ENCODE results near the gene COPS7B.
"Not testable (repeated sequence)": the region's sequence is repeated elsewhere in the genome, so short reads cannot be mapped to it uniquely, and the experiment has no call there.

COPS7B gene
- 26.2 to 33.1 (median 30.9) reads per million in 3 experiments for total RNA-seq

GRCh38 chr2:231786177-231786916 lies at the start of gene COPS7B:
Gene COPS7B (plus strand): TSS chr2:231786445. CDS start chr2:231788571, 2,126 bp downstream.
- peak; percentile 70 for DNase-seq

DNA sequence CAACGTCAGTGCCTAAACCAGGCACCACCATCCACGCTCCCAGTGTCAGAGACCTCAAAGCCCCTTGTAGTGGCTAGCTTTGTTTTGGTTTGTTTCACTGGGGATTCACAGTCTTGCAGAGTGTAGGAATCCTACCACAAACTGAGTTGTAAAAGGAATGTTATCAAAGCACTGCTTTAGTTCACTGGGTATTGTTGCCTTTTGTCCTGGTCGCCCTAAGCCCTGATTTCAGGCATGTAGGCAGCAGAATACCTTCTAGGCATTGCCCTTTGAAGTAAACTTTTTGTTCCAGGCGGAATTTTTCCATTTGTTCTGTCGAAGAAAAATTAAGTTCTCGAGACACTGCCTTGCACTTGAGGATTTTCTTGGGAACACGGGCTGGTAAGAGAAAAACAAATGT lies 48.5 kb upstream of the COPS7B start:
- no peak for DNase-seq

DNA sequence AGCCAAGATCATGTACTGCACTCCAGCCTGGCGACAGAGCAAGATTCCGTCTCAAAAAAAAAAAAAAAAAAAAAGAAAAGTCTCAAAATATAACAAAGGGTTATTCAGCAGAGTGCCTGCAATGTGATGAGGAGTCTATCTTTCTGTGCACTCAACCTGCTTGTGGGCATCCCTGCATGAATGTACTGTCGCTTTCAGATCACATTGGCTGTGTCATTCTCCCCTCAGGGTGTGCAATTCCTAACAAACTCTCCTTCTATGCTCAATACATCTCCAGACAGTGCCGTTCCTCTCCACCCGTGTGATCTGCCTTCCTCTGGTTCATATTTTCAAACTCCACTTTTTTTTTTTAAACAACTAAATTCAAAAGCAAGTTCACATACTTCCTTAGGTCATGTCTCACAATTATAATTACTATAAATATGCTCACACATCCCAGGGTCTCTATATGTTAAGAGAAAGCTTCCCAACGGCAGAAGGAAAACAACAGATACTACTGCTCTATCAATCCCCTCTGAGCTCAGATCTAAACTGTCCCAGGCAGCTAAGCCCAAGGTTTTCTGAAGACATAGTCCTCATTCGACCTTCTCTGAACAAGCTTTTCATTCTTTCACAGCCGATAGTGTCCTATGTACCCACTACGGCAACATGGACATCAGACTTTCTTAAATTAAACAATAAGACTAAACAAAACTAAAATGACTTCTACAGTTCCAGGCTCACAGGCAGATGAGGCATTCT lies 42.7 kb upstream of the COPS7B start:
- no peak for DNase-seq

GRCh38 chr2:231745303-231746038 lies 40.8 kb upstream of the COPS7B start:
- no peak for DNase-seq

GRCh38 chr2:231748153-231748896 lies 37.9 kb upstream of the COPS7B start:
- DNase-seq, result not testable (repeated sequence)

- DNase-seq, result not testable (repeated sequence)
Observed at GRCh38 chr2:231749016-231749415, 37.2 kb upstream of the COPS7B start.

DNA sequence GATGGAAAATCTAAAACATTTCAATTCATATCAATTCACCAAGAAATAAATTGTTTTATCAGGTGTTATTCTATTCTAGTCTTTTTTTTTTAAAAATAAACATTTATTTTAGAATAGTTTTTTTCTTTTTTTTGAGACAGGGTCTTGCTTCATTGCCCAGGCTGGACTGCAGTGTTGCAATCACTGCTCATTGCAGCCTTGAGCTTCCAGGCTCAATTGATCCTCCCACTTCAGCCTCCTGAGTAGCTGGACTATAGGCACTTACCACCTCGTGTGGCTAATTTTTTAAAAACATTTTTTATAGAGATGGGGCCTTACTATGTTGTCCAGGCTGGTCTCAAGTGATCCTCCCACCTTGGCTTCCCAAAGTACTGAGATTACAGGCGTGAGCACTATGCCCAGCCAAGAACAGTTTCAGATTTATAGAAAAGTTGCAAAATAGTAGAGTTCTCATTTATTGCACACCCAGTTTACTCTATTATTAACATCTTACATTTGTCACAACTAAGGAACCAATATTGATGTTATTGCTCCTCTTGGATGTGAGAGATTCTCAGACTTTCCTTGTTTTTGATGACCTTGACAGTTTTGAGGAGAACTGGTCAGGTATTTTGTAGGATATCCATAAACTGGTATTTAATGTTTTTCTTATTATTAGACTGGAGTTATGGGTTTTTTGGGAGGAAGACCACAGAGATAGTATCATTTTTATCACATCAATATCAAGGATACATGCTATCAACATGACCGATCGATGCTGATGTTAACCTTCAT lies 35.0 kb upstream of the COPS7B start:
- no peak for DNase-seq

DNA sequence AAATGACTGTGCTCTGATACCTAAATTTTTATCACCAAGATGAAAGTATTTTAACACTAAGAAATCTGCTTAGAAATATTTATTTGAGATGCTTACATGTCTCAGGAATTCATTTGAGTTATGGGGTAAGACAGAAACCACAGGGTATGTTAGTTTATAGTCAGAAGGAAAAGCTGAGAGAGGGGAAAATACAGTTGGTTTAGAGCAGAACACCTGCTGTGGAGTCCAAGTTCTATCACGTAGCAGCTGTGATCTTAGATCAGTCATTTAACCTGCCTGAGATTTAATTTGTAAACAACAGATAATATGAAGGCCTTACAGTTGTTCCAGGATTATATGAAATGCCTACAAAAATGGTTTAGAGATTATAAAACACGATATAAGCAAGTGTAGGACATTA lies 34.2 kb upstream of the COPS7B start:
- DNase-seq, result no peak

DNA sequence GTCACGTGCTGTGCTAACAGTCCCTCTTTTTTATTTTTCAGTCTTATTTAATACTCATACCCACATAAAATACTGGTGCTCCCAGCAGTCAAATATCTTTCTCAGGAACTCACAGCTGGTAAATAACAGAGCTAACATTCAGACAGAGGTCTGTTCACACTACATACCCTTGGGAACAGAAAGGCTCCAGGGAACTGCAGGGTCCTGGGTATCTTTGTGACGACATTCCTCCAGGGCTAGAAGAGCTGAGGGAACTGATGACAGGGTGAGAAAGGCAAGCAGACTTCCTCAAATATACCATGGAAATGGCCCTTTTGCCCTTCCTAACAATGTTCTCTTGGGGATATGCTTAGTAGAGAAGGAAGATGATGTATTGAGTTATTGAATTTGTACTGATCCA lies 24.5 kb upstream of the COPS7B start:
- no peak for DNase-seq

GRCh38 chr2:231764124-231764523 lies 22.1 kb upstream of the COPS7B start:
- no peak for DNase-seq

- DNase-seq, result no peak
Observed at GRCh38 chr2:231764760-231765159, 21.5 kb upstream of the COPS7B start.

GRCh38 chr2:231765496-231765929 lies 20.7 kb upstream of the COPS7B start:
- DNase-seq, result no peak

- DNase-seq, result no peak
Observed at GRCh38 chr2:231769170-231770136, 16.8 kb upstream of the COPS7B start.

DNA sequence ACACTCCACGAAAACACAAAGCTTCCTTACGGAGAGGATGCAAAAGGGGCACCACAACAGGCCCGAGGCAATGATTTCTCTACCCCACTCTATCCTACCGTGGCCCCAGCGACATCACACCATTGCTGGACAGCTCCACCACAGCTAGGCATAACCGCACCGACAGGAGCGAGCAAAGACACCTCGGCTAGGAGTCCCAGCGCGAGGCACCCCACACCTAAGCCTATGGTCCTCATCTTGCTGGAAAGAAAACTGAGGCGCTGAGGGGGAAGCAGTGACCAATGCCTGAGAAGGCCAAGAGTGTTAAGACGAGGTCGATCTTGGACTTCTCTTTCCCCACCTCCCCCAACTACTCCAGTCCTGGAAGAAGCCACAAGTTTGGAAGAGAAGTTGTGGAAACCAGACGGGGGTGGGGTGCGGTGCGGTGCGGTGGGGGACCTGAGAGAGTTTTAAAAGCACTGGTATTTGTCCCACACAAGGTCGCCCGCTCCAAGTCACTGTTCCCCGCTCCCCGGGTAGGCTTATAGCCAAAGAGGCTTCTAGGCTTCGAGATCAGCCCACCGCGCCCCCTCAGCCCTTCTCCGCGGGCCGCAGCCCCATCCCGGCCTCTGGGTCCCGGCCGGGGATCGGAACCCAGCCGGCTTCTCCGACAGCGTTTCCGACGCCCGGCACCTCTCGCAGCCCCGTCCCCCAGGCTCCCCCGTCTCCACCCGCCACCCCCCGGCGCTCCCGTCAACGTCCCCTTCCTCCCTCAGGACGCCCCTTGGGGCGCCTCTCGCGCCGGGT lies 5.9 kb upstream of the COPS7B start:
- DNase-seq, result peak; percentile 1

DNA sequence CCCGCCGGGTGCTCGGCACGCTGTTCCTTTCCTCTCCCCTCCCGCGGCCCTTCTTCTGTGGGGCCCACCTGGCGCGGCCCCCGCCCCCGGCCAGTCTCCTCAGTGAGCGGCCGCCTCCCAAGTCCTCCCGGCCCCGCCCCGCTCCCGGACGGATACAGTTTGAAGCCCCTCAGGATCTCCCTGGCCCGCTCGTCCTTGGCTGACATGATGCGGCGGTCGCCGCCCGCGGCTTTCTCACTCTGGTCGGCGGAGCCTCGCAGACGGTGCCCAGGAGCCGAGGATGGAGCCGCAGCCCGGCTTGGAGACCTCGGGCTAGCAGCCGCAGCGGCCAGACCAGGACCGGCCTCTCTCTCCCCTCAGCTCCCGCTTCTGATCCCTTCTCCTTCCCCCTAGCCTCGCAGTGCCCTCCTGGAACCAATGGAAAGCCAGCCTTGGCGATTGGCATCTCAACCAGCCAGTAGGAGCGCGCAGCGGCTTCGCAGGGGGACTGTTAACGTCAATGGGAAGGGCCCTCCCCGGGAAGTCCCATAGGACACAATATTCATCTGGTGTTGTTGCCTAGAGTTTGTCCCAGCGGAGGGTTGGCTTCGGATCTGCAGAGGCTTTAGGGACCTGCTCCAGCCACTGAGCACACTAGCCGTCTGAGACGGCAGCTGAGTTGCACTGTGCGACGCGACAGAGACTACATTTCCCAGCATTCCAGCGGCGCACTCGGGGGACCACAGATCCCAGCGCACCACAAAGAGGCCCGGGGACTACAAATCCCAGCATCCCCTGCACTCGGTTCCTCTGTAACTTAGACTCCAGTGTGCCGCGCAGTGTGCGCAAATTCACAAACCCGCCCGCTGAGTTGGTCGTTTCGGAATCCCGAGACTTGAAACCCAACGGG lies 5.1 kb upstream of the COPS7B start, which contains the start of gene PDE6D:
TSS of gene PDE6D (minus strand) at position 374 of the 889 bp plus-strand sequence. CDS start at position 206, 168 bp downstream.
- peak; percentile 92 for DNase-seq

DNA sequence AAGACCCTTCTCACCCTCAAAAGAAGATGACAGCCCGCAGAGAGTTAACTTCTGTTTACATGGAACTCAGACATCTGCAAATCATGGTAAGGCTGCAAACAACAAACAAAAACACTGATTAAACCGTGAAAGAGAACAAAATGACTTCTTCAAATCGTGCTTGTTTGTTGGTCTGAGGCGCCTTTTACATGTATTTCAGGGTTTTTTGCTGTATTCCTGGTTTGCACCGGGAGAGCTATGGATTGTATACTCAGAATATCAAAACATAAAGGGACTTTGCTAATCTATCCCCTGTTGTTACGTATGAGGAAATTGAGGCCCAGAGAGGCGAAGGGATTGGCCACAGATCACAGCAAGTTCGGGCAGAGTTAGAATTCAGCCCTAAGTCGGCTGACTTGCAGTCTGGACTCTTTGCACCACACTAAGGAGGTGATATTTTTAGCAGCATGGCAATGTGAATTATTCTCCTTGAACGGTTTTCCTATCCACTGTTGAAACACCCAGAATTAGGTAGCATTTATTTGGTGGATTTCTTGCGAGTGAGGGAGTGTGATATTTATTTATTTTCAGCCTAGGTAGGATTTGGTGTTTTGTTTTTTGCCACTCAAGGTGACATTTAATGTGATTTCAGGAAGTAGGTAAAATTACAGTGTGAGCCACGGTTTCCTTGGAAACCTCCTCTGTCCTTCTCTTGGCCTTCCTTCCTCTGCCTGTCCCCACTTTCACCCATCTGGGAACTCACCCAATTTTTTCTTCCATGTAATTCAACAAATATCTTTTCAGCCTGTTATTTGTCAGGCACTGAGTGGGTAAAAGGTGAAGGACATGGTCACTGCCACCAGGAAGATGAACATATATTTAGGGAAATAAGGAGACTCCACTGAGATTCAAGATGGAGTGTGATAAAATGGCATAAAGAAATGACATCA lies 4.2 kb upstream of the COPS7B start:
- peak; percentile 5 for DNase-seq

GRCh38 chr2:231785413-231785812 lies 832 bp upstream of the COPS7B start:
- DNase-seq, result no peak

All from central memory CD4-positive, alpha-beta T cell (primary cell).